HG02678 (cell line): ENCODE data around the gene COL25A1.
"Not testable (repeated sequence)": the region's sequence is repeated elsewhere in the genome, so short reads cannot be mapped to it uniquely, and the experiment has no call there.

Source experiments
- ATAC-seq: cut with Tn5 transposase; IDR thresholded peaks from one replicate; pipeline ENCODE4 v1.9.1; 2021; ENCODE audit warnings: mild to moderate bottlenecking, moderate library complexity; ENCODE audit not compliant: unreplicated experiment

The COL25A1 gene

DNA sequence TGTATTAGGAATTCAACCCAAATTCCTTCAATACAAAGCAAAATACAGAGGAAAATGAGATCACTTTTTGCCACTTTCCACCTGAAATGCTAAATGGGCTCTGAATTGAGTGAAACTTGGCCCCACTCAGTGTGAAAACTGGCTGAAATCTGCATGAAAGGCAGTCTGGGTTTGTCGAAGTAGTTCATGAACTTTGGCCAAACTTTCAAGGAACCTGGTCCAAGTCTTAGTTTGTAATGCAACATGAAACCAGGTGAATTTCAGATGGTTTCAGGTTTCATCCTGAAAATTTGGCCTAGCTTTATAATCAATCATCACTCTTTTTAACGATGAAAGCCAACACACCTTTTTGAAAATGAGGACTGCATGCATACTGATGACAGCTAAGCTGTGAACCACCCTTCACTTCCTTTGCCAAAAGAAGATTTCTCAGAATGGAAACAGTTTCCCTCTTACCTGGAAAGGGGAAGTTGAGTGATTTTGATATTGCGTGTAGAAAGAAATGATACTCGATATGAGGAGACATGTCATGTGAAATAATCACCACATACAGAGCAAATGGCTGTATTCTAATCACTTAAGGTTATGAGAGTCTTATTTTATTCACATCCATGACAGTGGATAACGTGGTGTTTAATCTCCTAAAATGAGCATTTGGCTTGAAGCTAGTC, 329.7 kb downstream of the COL25A1 start:
- no peak for ATAC-seq

DNA sequence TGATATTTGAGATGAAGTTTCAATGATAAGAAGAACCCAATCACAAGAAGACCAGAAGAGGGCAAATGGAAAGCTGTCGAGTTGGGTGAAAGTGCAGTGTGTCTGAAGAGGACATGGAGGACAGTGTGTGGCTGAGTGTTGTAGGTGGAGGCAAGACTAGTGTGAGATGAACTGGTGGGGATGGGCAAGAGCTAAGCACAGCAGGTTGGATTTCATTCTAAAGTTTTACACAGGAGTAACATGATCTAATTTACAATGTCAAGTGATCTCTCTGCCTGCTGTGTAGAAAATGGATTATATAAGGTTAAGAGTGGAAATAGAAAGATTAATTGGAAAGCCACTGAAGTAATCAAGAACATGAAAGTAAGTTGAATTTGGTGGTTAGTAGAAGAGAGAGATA, 331.0 kb downstream of the COL25A1 start:
- ATAC-seq, result no peak

DNA sequence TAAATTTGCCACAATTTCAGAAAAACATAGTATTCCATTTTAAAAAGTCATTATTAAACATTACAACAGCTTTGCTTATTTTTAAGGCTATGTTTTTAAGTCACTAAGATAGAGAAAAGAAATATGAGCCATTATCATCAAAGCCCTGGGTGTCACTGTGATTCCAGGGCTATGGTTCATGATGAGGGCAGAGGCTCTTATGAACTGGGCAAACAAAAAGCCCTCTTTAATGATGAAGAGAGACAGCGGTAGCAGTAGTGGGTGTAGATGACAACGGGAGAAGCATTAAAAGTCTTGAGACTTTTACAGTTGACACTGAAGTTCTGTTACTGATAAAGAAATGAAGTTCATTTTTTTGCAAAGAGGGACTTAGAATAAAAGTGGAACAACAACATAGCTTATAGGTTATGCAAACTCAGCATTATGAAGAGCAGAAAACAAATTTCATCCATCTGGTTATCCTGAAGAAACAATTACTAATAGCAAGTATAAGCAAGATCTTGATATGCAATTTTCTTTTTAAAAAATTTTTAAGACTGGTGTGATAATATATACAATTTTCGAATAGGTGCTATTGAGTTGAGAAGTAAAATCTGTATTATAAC, 336.9 kb downstream of the COL25A1 start:
- ATAC-seq, result no peak

DNA sequence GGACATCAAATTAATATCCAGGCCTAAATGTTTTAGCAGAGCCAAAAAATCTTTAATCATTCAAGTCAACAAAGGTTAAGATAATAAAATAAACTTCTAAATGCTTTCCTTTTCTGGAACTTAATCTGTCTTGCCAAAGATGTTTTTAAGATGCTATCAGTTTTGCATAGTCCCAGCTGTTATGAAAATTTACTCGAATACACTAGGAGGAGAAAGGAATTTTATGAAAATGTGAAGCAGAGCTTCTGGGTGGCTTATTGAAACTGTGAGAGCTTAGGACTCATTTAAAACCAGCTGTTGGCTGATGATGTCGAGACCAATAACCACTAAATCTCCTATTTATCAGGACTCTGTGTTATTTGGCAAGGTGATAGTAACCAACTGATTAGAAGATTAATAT, 337.4 kb downstream of the COL25A1 start:
- no peak for ATAC-seq

DNA sequence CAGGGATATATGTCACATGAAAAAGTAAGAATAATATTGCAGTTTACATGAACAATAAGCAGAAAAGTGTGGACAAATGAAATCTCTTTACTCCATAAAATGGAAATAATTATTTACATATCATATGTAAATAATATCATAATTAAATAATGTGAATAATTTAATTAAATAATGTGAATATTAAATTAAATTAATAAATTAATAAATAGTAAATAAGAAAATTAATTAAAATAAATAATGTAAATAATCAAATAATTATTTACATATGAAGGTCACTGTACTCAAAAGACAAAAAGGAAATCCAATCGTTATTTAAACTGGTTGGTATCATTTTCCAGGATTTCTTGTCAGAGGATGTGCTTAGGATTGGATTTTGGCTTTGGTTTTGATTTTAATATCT, 338.5 kb downstream of the COL25A1 start:
- no peak for ATAC-seq

DNA sequence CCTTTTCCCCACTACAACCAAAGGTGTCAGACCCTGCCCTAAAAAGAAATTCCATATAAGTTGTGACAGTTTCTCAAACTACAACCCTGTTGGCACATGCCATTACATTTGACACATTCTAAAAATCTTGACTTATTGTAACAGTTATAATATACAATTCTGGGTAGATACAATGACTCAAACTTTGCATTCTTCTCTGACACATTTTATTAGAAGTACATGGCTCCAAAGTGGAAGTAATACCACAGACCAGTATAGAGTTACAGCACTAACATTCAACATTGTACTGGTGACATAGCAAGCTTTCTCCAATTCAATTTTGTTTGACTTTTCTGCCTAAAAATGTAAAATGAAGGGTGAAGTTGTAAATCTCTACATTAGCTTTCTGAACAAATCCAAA, 343.0 kb downstream of the COL25A1 start:
- no peak for ATAC-seq

DNA sequence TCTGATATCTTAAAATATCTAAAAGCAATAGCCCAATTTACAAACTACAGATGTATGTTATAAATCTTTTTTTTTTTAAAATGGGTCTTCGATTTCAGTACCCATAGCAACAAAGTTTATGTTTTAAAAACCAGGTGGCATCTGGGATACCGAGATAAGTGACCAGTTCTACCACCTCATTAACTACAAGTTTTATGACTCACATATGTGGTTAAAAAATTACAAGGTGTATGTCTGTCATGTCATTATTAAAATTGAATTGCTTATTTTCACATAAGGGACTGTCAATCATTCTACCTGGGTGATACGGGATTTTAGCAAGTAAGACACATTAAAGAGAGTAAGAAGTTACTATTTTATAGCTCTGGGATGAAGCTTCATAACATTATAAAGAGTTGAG, 347.6 kb downstream of the COL25A1 start:
- no peak for ATAC-seq

DNA sequence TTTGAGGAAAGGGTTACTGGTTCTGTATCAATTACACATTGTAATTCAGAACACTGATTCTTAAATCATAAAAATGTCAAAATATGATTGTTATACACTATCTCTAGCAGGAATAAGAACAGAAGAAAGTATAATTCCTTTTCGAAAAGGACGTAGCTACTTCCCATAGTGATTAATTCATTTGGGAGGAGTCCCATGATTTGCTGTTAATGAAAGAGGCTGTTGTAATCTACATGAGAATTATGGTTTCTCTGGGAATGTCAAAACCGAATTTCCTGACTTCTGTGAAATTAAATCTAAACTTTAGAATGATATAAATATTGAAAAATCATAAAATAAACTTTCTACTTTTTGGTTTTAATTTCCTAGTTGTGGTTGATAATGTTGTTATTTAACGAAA, 348.5 kb downstream of the COL25A1 start:
- no peak for ATAC-seq

DNA sequence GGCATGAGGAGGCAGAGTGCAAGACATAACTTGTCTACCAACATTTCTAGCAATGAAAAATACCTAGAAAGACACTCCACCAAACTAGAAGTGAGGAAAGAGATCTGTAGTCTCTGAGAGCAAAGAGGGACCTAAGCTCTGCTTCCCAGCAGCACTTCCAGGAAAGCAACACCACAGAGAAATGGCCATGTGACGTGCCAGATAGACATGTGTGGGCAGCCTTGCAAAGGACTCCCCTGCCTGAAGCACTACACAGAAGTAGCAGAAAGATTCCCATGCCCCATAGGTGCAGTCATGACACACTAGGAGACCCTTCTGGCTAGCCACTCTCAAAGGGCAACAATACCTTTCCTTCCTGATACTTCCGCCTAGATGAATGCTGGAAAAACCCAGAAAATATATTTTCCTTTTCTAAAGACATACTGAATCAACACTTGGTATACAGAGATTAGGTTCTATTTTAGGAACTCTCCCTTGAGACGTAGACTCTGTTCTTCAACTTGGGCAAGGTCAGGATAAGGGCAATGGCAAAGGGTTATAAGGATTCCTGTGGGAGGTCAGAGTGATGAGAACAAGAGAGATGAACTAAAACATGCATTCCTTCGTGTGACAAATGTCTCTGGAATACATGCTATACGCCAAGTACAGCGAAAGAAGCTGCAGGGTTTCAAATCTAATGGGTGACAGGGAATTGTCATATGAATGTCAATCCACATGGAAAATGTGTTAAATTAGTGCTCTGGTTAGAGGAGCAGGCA, 352.1 kb downstream of the COL25A1 start:
- ATAC-seq, result no peak

DNA sequence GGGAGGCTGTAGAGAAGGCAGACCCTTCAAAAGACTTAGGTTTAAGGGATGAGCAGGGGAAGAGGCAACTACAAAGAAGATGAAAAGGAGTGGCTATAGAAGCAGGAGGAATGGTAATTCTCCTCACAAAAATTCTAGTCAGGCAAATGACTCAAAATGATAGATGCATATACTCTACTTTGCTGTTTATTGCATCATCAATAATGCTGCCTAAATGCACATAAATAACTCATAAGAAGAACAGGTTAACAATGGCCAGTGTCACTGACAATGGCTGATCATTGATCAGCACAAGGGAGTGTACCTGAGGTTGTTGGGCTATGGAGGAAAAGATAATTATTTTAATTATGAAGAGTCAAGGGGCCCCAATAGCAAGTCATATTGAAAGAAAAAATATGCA, 354.9 kb downstream of the COL25A1 start:
- ATAC-seq, result no peak

DNA sequence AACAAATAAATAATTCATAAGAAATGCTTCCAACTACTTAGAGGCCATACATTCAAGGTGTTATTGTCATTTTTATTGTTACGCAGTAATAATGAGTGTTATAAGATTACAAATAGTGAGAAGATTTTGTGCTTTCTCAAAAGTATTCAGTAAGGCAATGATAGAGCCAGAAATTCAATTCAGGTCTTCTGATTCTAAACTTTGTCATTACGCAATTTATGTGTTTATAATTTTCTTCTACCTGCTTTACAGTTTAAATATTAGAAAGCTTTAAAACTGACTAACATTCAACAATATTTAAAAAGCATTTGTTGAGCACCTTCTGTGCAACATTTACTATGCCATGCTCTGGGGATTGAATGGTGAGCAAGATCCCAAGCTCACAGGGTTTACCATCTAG, 356.2 kb downstream of the COL25A1 start:
- ATAC-seq, result no peak

DNA sequence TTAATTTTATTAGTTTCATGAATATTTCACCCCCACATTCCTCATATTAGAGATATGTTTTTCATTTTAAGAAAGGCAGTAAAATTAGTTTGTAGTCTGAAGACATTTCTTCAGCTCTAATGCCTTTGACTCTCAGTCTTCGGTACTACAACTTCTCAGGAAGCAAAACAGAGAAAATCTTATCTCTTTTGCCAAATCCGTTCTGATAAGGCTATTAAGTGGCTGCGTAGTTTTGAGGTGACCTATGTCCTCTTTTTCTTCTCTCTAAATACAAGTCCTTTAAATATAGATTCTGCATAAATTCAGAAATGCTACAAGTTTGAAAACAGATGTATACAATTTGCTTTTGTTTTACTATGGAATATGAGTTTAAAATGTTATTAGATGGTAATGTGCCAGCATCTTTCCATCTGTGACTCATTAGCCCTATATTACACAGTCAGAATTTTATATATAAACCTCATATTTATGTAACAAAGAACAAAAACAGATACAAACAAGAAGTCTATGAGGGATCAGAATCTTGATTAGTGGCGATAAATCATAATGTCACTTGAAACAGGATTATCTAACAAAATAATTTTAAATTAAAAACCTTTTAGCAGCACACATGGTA, 358.4 kb downstream of the COL25A1 start:
- no peak for ATAC-seq

DNA sequence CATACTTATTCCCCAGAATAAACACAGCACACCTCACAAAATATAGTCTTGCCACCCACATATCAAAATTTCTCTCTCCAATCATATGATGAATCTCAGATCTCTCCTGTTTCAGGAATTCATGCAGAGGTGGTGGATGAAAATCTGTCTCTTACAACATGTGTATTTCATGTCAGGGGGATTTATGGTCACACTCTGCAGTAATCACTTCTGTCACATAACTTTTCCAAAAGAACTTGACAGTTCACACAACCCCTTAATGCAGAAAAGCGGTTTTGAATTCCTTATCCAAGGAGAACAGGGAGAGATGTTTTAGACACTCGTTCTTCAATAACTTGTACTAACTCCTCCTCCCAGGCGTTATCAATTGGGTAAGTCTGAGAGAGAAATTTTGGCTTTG, 359.1 kb downstream of the COL25A1 start:
- ATAC-seq, result no peak

DNA sequence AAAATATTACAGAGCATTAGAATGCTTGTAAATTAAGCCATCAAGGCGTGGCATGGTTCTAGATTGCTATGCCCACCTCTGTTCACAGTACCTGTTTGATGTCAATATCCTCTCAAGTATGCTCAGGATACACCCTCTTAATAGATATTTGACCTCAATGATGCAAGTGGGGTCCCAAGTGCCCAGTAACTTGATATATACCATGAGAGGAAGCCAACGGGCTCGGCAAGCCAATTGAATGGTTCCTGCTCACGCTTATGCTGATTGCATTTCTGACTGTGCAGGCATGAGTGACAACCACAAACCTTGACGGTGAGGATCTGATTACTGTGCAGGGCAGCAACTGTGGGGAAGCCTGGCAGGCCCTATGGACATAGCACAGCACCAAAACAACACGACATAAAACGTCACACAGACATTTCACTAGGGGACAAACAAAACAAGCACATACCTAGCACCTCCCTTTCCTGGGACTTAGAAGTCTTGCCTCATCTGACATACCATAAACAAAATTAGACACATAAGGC, 360.5 kb downstream of the COL25A1 start:
- no peak for ATAC-seq

DNA sequence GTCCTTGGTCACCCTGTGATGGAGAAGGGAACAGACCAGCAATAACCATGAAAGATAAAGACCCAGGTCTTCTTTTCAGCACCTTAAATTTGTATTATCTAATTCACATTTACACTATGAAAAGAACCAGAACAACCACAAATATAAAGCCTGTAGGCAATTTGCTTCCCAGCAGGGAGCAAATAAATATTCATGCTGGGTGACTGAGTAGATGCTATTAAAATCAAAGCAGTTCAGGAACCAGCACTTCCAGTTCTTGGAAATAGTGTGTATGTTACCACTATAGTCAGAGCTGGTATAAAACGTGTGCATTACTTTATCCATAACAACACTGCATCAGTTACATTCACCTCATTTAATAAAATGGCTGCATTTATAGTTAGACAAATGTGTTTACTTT, 361.8 kb downstream of the COL25A1 start:
- ATAC-seq, result no peak

DNA sequence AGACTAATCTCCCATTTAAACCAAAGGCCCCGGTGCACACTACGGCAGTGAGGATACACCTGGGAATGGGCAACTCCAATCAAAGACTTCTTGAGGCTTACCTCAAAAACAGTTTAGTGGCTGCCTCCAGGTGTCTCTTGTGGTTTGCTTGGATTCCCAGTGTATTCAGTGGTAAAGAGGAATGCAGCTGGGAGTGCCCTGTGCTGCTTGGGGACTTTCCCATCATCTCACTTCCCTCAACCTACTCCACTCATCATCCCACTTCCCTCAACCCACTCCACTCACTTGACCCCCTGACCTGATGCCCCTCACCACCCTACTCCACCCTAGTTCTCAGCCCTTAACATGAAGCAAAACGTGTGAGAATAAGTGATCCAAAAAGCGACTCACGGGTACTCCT, 362.3 kb downstream of the COL25A1 start:
- no peak for ATAC-seq

DNA sequence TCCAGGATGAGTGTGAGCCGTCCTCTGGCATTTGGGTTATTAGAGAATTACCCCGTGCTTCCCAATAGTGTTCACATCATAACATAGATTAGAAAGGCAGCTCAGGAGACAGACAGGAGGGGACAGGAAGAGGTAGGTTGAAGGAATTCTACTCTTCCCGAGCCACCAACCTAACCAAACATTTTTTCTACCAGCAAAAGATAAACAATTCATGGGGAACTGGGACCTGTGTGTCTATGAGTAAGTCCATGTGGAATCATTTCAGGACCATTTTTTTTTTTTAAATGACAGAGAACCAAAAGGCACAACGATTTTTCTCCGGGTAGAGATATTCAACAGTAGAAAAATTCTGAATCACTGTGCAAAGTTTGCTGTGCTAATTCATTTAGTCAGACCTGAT, 365.4 kb downstream of the COL25A1 start:
- no peak for ATAC-seq

DNA sequence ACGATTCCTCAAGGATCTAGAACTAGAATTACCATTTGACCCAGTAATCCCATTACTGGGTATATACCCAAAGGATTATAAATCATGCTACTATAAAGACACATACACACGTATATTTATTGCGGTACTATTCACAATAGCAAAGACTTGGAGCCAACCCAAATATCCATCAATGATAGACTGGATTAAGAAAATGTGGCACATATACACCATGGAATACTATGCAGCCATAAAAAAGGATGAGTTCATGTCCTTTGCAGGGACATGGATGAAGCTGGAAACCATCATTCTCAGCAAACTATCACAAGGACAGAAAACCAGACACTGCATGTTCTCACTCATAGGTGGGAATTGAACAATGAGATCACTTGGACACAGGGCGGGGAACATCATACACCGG, 368.5 kb downstream of the COL25A1 start:
- not testable (repeated sequence) for ATAC-seq

DNA sequence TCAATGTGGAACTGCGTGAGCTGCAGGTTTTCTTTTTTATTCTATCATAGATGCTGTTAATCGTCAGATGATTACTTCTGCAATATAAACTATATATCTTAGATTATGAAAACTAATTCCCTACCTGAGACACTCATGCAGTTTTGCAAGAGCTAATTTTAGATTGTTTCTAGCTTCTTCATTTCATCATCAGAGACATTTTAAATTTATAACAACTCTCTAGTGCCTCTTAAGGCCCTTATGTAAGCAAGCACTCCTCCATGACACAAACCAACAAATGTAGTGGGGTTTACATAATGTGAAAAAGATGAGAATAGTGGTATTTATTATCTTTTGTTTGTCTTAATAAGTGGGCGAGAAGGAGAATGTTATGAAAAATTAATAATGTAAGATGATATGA, 369.4 kb downstream of the COL25A1 start:
- no peak for ATAC-seq

DNA sequence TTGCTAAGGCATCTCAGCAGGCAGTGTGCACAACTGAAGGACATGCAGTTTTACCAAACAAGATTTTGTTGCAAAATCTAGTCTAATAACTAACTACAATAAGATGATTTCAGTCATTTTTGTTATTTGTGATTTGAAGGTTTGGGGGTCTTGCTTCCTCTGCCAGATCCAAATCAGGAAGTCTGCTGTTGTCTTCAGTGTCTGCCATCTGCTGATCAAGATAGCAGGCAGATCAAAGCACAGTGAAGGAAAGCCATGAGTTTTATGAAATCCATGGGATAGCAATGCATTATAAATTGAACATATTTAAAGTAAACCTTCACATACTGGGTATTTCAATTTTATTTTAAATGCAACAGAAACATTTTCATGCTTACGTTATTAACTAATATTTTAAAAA, 370.5 kb downstream of the COL25A1 start:
- no peak for ATAC-seq

DNA sequence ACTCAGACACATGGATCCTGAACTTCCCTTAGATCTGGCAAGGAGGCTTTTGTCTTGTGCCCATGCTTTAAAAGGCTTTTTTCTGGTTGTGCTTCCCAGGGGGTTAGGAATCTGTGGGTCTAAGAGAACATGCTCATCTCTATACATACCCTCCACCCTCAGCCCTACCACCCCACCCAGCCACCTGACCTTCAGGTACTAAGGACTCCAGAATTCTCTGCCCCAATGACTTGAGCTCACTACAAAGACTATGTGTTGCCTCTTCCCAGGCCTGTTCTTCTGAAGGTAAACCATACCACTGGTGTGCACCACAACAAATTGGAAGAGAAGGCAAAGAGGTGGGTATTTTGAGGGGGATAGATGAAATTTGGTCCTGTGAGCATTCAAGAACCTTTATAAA, 372.3 kb downstream of the COL25A1 start:
- ATAC-seq, result no peak

DNA sequence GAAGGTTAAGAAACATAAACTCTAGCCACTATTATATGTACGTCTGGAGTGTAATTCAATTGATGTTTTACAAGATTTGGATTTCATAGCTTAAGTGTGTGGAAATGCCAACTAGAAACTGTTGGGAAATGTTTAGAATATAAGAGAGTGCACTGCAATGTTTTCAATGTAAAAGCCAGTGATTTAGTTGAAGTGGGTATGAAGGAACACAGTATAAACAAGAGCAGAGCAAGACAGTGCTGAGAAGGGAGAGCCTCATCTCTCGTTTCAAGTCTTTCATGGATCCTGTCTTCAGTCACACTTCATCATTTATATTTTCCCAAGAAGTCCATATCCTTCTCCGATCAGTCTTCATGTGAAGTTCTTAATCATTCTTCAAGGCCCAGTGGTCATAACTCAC, 375.7 kb downstream of the COL25A1 start:
- no peak for ATAC-seq
